ENCODE data around the gene MRGPRD.

DNA sequence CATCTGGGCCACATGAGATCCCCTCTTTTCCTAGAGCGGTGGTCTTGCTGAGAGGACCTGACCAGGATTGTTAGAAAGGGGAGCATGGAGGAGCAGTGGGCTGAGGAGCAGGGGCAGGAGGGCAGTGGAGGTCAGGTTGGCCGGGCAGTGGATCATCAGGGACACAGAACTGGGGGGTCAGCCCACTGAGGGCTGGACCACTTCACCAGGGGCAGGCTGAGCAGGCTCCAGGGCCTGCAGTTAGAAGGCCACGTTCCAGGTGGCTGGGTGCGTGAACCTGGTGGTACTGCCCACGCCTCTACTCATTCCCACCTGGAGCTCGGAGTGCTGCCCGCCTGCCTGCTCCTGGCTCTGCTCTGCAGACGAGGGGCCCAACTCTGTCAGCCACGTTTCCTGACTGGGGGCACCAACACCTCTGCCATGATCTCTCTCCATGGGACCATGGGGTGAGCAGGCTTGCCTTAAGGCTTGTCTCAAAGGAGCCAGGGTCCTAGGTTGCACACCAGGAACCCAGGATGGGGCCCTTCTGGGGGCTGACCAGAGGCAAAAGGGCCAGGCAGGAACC, 22.6 kb upstream of the MRGPRD start:
- TF ChIP-seq TAF1 (IDR thresholded peaks at IDR 0.05; ENCODE audit: low read depth, low read length): no peak
- TF ChIP-seq POLR2AphosphoS5 (IDR thresholded peaks at IDR 0.05; ENCODE audit: low read depth, low read length): no peak
- TF ChIP-seq POLR2A (IDR thresholded peaks at IDR 0.05; ENCODE audit: low read depth, low read length): no peak
- TF ChIP-seq PAX5 (IDR thresholded peaks at IDR 0.05; ENCODE audit: insufficient read depth, low read length, severe bottlenecking): no peak
- TF ChIP-seq SPI1 (IDR thresholded peaks at IDR 0.05; ENCODE audit: low read depth, low read length): no peak
- TF ChIP-seq POU2F2 (IDR thresholded peaks at IDR 0.05; ENCODE audit: low read depth, low read length): no peak
